Tibial nerve (tissue), 4 donors: ENCODE results near the gene MACF1. TPM values are rescaled to one million over a fixed set of nuclear protein-coding genes. Genes with fewer than 3 reads are reported as not detected.
A peak's percentile ranks its signal among the peaks of the same experiment; 100 is the strongest.

Experiments used
- DNase-seq, 2 donors: peaks; one replicate each; pipeline ENCODE4 v3.0.0-alpha.2; 2019; ENCODE audit warnings: low spot score in 2 of 2
- H3K27ac ChIP-seq, 4 donors: fragments of 200-600 bp; sonication (generic) in 3 of 4; one replicate each; pipeline ENCODE4 v1.5.1; 2017 to 2019; ENCODE audit warnings: mild to moderate bottlenecking in 1 of 4
- H3K27me3 ChIP-seq, 2 donors: fragments of 200-600 bp; sonication (generic) in 1 of 2; one replicate each; pipeline versions ENCODE4 v1.5.1 to v1.6.0; 2017 to 2019
- H3K36me3 ChIP-seq, 3 donors: fragments of 200-600 bp; sonication (generic); one replicate each; pipeline ENCODE4 v1.5.1; 2018 to 2019
- H3K4me1 ChIP-seq, 4 donors: fragments of 200-600 bp; sonication (generic) in 3 of 4; one replicate each; pipeline ENCODE4 v1.5.1; 2017 to 2019
- H3K4me3 ChIP-seq, 4 donors: fragments of 200-600 bp; sonication (generic) in 3 of 4; one replicate each; pipeline ENCODE4 v1.5.1; 2017 to 2019; ENCODE audit warnings: mild to moderate bottlenecking in 1 of 4, moderate library complexity in 1 of 4
- H3K9me3 ChIP-seq, 4 donors: fragments of 200-600 bp; sonication (generic) in 3 of 4; one replicate each; pipeline ENCODE4 v1.5.1; 2017 to 2019
- CTCF ChIP-seq, 5 experiments: fragments of 200-600 bp in 3 of 5; fragments of 450-650 bp in 2 of 5; sonication (generic) in 3 of 5; IDR thresholded peaks; one replicate each; pipeline ENCODE4 v1.5.1; 2016 to 2019; ENCODE audit warnings: antibody characterized with exemption in 5 of 5, mild to moderate bottlenecking in 3 of 5, moderate library complexity in 2 of 5
- EP300 ChIP-seq, 2 donors: sonication (generic); formaldehyde crosslinking; IDR thresholded peaks; one replicate each; pipeline ENCODE4 v1.6.1; 2017; ENCODE audit warnings: antibody characterized with exemption in 2 of 2, mild to moderate bottlenecking in 1 of 2
- POLR2A ChIP-seq, 2 donors: fragments of 450-650 bp; IDR thresholded peaks; one replicate each; pipeline ENCODE4 v1.6.1; 2017; ENCODE audit warnings: antibody characterized with exemption in 2 of 2, mild to moderate bottlenecking in 2 of 2, moderate library complexity in 2 of 2
- WGBS, 2 donors: methylation state at CpG; one replicate each; pipeline ENCODE4 v1.1.5; 2018; 5-methylcytosine and 5-hydroxymethylcytosine counted together
- total RNA-seq, 4 donors: library from RNA; depleted of rRNA; stranded (reverse); fragments of >200 nt; gene quantifications; one replicate each; pipeline ENCODE4 v1.1.0, GENCODE V29; 2016

MACF1 gene
- total RNA-seq, 4 donors from 2014 or later: 214 to 296 (median 244) TPM

- 91 to 93% methylated on average over 2 of the region's 2 CpGs for WGBS, 2 donors
- H3K27ac ChIP-seq: no peak overlapping the region
These were observed 21.7 kb upstream of the MACF1 start for GRCh38 chr1:39182804-39183203.

GRCh38 chr1:39183503-39184353 lies 20.8 kb upstream of the MACF1 start:
- WGBS, 2 donors: 95 to 98% methylated on average over 4 of the region's 4 CpGs
- peaks cover 0 to 6% (median under 1%) of the 10 kb centered on the region in 4 donors for H3K4me1 ChIP-seq
- H3K27ac ChIP-seq: no peak overlapping the region
- H3K27me3 ChIP-seq: no peaks in the 10 kb centered on the region
- DNase-seq: no peak
- H3K9me3 ChIP-seq: no peaks in the 10 kb centered on the region
- TF ChIP-seq POLR2A (IDR thresholded peaks at IDR 0.05) (no peak), CTCF (IDR thresholded peaks at IDR 0.05) (peak in 4 of 5 experiments; percentile 14 to 47 (median 29)), EP300 (IDR thresholded peaks at IDR 0.05) (peak in 1 of 2 donors; percentile 32)
- no peaks in the 10 kb centered on the region for H3K36me3 ChIP-seq
- no peak overlapping the region for H3K4me3 ChIP-seq

More at GRCh38 chr1:39182804-39183203, 21.7 kb upstream of the MACF1 start:
- Histone ChIP-seq H3K4me1 (peaks cover 0 to 10% (median 3%) of the 10 kb centered on the region in 4 donors), H3K36me3 (no peaks in the 10 kb centered on the region), H3K4me3 (no peak overlapping the region), H3K27me3 (peaks cover 0 to 5% of the 10 kb centered on the region in 2 donors), H3K9me3 (no peaks in the 10 kb centered on the region)
- DNase-seq: no peak
- TF ChIP-seq POLR2A (IDR thresholded peaks at IDR 0.05): no peak
- no peak for TF ChIP-seq EP300 (IDR thresholded peaks at IDR 0.05)
- TF ChIP-seq CTCF (IDR thresholded peaks at IDR 0.05): no peak

- DNase-seq: no peak
- Histone ChIP-seq H3K4me1 (peaks cover 0 to 6% (median 0%) of the 10 kb centered on the region in 4 donors), H3K9me3 (no peaks in the 10 kb centered on the region), H3K27me3 (no peaks in the 10 kb centered on the region), H3K36me3 (no peaks in the 10 kb centered on the region), H3K4me3 (no peak overlapping the region), H3K27ac (no peak overlapping the region)
- WGBS, 2 donors: 97 to 99% methylated on average over 3 of the region's 3 CpGs
- TF ChIP-seq CTCF (IDR thresholded peaks at IDR 0.05) (no peak), POLR2A (IDR thresholded peaks at IDR 0.05) (no peak), EP300 (IDR thresholded peaks at IDR 0.05) (no peak)
These were observed 20.1 kb upstream of the MACF1 start for GRCh38 chr1:39184354-39184818.

GRCh38 chr1:39187275-39188046 lies 17.0 kb upstream of the MACF1 start:
- Histone ChIP-seq H3K4me3 (no peak overlapping the region), H3K4me1 (peaks cover 0 to 14% (median 9%) of the 10 kb centered on the region in 4 donors), H3K9me3 (no peaks in the 10 kb centered on the region), H3K36me3 (no peaks in the 10 kb centered on the region), H3K27ac (no peak overlapping the region), H3K27me3 (no peaks in the 10 kb centered on the region)
- no peak for TF ChIP-seq CTCF (IDR thresholded peaks at IDR 0.05)
- no peak for TF ChIP-seq POLR2A (IDR thresholded peaks at IDR 0.05)
- no peak for TF ChIP-seq EP300 (IDR thresholded peaks at IDR 0.05)
- no peak for DNase-seq
- WGBS, 2 donors: 83 to 87% methylated on average over 3 of the region's 3 CpGs
